Dendritic cell treated with granulocyte-macrophage colony-stimulating factor and Interleukin-4, amounts not matched to agents 40 ng/mL and 50 ng/mL, for 4 days (primary cell): Measurements from ENCODE around the gene TBCCD1.

Experiments
- H3K27ac Mint-ChIP-seq: one replicate; pipeline ENCODE4 v1.8.0; 2022; ENCODE audit warnings: mild to moderate bottlenecking, mixed read lengths
- H3K27me3 Mint-ChIP-seq: one replicate; pipeline ENCODE4 v1.8.0; 2022; ENCODE audit warnings: mild to moderate bottlenecking, mixed read lengths
- H3K36me3 Mint-ChIP-seq: one replicate; pipeline ENCODE4 v1.8.0; 2022; ENCODE audit warnings: low read depth, mixed read lengths
- H3K4me1 Mint-ChIP-seq: one replicate; pipeline ENCODE4 v1.8.0; 2022; ENCODE audit warnings: low read depth, mixed read lengths
- H3K4me3 Mint-ChIP-seq: one replicate; pipeline ENCODE4 v1.8.0; 2022; ENCODE audit warnings: mild to moderate bottlenecking, moderate library complexity, mixed read lengths
- H3K9me3 Mint-ChIP-seq: one replicate; pipeline ENCODE4 v1.8.0; 2022; ENCODE audit warnings: mixed read lengths
- intact Hi-C: fragments of 100-400 bp; cut with micrococcal nuclease; formaldehyde crosslinking; loops from one replicate; pipeline ENCODE4 v1.15.0; 2022

The TBCCD1 gene

GRCh38 chr3:186567072-186567921 is at the start of gene TBCCD1:
TSS of gene TBCCD1 (minus strand) at chr3:186567339. CDS start at chr3:186564329, 3,010 bp downstream.
- H3K4me1 Mint-ChIP-seq: peaks cover 53% of the 10 kb centered on the region
- peaks cover 42% of the 10 kb centered on the region for H3K36me3 Mint-ChIP-seq
- intact Hi-C loops: no loop called here
- no peaks in the 10 kb centered on the region for H3K9me3 Mint-ChIP-seq
- peak within 1 kb of the TSS; percentile 89 for H3K27ac Mint-ChIP-seq
- H3K27me3 Mint-ChIP-seq: no peaks in the 10 kb centered on the region
- H3K4me3 Mint-ChIP-seq: peak within 1 kb of the TSS; percentile 87

GRCh38 chr3:186616299-186616617 is 49.1 kb upstream of the TBCCD1 start:
- Mint-ChIP-seq H3K36me3 (no peaks in the 10 kb centered on the region), H3K4me3 (no peak overlapping the region), H3K27me3 (peaks cover 51% of the 10 kb centered on the region), H3K9me3 (no peaks in the 10 kb centered on the region), H3K27ac (no peak overlapping the region), H3K4me1 (peaks cover 14% of the 10 kb centered on the region)
- intact Hi-C loops: loop anchor here (10.0 kb wide), 1 partner anchor 549 kb away; no protein-coding TSS in a partner anchor

GRCh38 chr3:186614597-186615483 is 47.7 kb upstream of the TBCCD1 start:
- Mint-ChIP-seq H3K4me3 (no peak overlapping the region), H3K4me1 (peaks cover 14% of the 10 kb centered on the region), H3K27ac (no peak overlapping the region), H3K36me3 (no peaks in the 10 kb centered on the region), H3K27me3 (peaks cover 48% of the 10 kb centered on the region), H3K9me3 (no peaks in the 10 kb centered on the region)
- intact Hi-C loops: loop anchor here (2.0 to 10.0 kb wide), 3 partner anchors 206 to 633 kb away; no protein-coding TSS in a partner anchor

- Mint-ChIP-seq H3K4me3 (no peak overlapping the region), H3K9me3 (no peaks in the 10 kb centered on the region), H3K27ac (no peak overlapping the region), H3K27me3 (peaks cover 48% of the 10 kb centered on the region), H3K4me1 (peaks cover 14% of the 10 kb centered on the region), H3K36me3 (no peaks in the 10 kb centered on the region)
- intact Hi-C loops: loop anchor here (2.0 to 10.0 kb wide), 3 partner anchors 207 to 632 kb away; no protein-coding TSS in a partner anchor
Observed at GRCh38 chr3:186614266-186614596, 47.1 kb upstream of the TBCCD1 start.

GRCh38 chr3:186613637-186614265 is 46.6 kb upstream of the TBCCD1 start:
- Mint-ChIP-seq H3K9me3 (no peaks in the 10 kb centered on the region), H3K27ac (no peak overlapping the region), H3K4me1 (peaks cover 14% of the 10 kb centered on the region), H3K4me3 (no peak overlapping the region), H3K36me3 (no peaks in the 10 kb centered on the region), H3K27me3 (peaks cover 46% of the 10 kb centered on the region)
- intact Hi-C loops: loop anchor here (2.0 to 10.0 kb wide), 3 partner anchors 207 to 631 kb away; no protein-coding TSS in a partner anchor

- H3K36me3 Mint-ChIP-seq: no peaks in the 10 kb centered on the region
- H3K4me3 Mint-ChIP-seq: no peak within 1 kb of the TSS
- intact Hi-C loops: loop anchor here (5.0 to 10.0 kb wide), 2 partner anchors 552 to 631 kb away; no protein-coding TSS in a partner anchor
- no peaks in the 10 kb centered on the region for H3K9me3 Mint-ChIP-seq
- H3K27me3 Mint-ChIP-seq: peaks cover 40% of the 10 kb centered on the region
- H3K4me1 Mint-ChIP-seq: peaks cover 14% of the 10 kb centered on the region
- H3K27ac Mint-ChIP-seq: no peak within 1 kb of the TSS
Observed at GRCh38 chr3:186612721-186613636, 45.8 kb upstream of the TBCCD1 start, which contains the start of gene AHSG. TSS of gene AHSG (plus strand) at chr3:186613060. CDS start at chr3:186613142, 82 bp downstream.

GRCh38 chr3:186612065-186612464 is 44.9 kb upstream of the TBCCD1 start:
- Mint-ChIP-seq H3K4me3 (no peak overlapping the region), H3K36me3 (no peaks in the 10 kb centered on the region), H3K4me1 (peaks cover 10% of the 10 kb centered on the region), H3K27me3 (peaks cover 31% of the 10 kb centered on the region), H3K9me3 (no peaks in the 10 kb centered on the region), H3K27ac (no peak overlapping the region)
- intact Hi-C loops: loop anchor here (5.0 to 10.0 kb wide), 2 partner anchors 553 to 630 kb away; no protein-coding TSS in a partner anchor

GRCh38 chr3:186609247-186609868 is 42.2 kb upstream of the TBCCD1 start:
- H3K27ac Mint-ChIP-seq: no peak overlapping the region
- intact Hi-C loops: no loop called here
- no peaks in the 10 kb centered on the region for H3K9me3 Mint-ChIP-seq
- no peaks in the 10 kb centered on the region for H3K36me3 Mint-ChIP-seq
- no peaks in the 10 kb centered on the region for H3K4me1 Mint-ChIP-seq
- H3K4me3 Mint-ChIP-seq: no peak overlapping the region
- peaks cover 19% of the 10 kb centered on the region for H3K27me3 Mint-ChIP-seq

- Mint-ChIP-seq H3K4me3 (no peak overlapping the region), H3K27me3 (peaks cover 15% of the 10 kb centered on the region), H3K36me3 (no peaks in the 10 kb centered on the region), H3K4me1 (no peaks in the 10 kb centered on the region), H3K9me3 (no peaks in the 10 kb centered on the region), H3K27ac (no peak overlapping the region)
- intact Hi-C loops: no loop called here
Observed at GRCh38 chr3:186608624-186609215, 41.6 kb upstream of the TBCCD1 start.

GRCh38 chr3:186605561-186606545 is 38.7 kb upstream of the TBCCD1 start:
- H3K27ac Mint-ChIP-seq: no peak overlapping the region
- no peaks in the 10 kb centered on the region for H3K9me3 Mint-ChIP-seq
- no peaks in the 10 kb centered on the region for H3K4me1 Mint-ChIP-seq
- H3K4me3 Mint-ChIP-seq: no peak overlapping the region
- intact Hi-C loops: no loop called here
- no peaks in the 10 kb centered on the region for H3K36me3 Mint-ChIP-seq
- no peaks in the 10 kb centered on the region for H3K27me3 Mint-ChIP-seq

- intact Hi-C loops: no loop called here
Observed at GRCh38 chr3:186605078-186605477, 37.9 kb upstream of the TBCCD1 start.

More at GRCh38 chr3:186605078-186605477, 37.9 kb upstream of the TBCCD1 start:
- Mint-ChIP-seq H3K4me1 (no peaks in the 10 kb centered on the region), H3K4me3 (no peak overlapping the region), H3K27me3 (no peaks in the 10 kb centered on the region), H3K36me3 (no peaks in the 10 kb centered on the region), H3K9me3 (no peaks in the 10 kb centered on the region), H3K27ac (no peak overlapping the region)
